Suprapubic skin (tissue), 4 donors: Measurements from ENCODE around the gene ARL4D. TPM values are rescaled to one million over a fixed set of nuclear protein-coding genes. Genes with fewer than 3 reads are reported as not detected.
"Not testable (repeated sequence)": the region's sequence is repeated elsewhere in the genome, so short reads cannot be mapped to it uniquely, and the experiment has no call there.

ENCODE experiments used
- DNase-seq, 2 donors: peaks; one replicate each; pipeline ENCODE4 v3.0.0-alpha.2; 2019; ENCODE audit warnings: low spot score in 2 of 2
- H3K27ac ChIP-seq: fragments of 200-600 bp; sonication (generic); one replicate; pipeline ENCODE4 v1.5.1; 2019
- H3K27me3 ChIP-seq: fragments of 200-600 bp; sonication (generic); one replicate; pipeline ENCODE4 v1.5.1; 2019
- H3K36me3 ChIP-seq: fragments of 200-600 bp; sonication (generic); one replicate; pipeline ENCODE4 v1.5.1; 2019
- H3K4me1 ChIP-seq: fragments of 200-600 bp; sonication (generic); one replicate; pipeline ENCODE4 v1.5.1; 2019
- H3K4me3 ChIP-seq: fragments of 200-600 bp; sonication (generic); one replicate; pipeline ENCODE4 v1.5.1; 2019; ENCODE audit warnings: mild to moderate bottlenecking
- H3K9me3 ChIP-seq: fragments of 200-600 bp; sonication (generic); one replicate; pipeline ENCODE4 v1.5.1; 2019
- EP300 ChIP-seq: sonication (generic); formaldehyde crosslinking; IDR thresholded peaks from one replicate; pipeline ENCODE4 v1.6.1; 2017; ENCODE audit warnings: antibody characterized with exemption
- POLR2A ChIP-seq, 2 donors: fragments of 450-650 bp; IDR thresholded peaks; one replicate each; pipeline ENCODE4 v1.6.1; 2017; ENCODE audit warnings: antibody characterized with exemption in 2 of 2, mild to moderate bottlenecking in 2 of 2, moderate library complexity in 2 of 2
- POLR2AphosphoS5 ChIP-seq, 3 donors: sonication (generic); formaldehyde crosslinking; IDR thresholded peaks; one replicate each; pipeline ENCODE4 v1.6.1; 2017; ENCODE audit warnings: antibody characterized with exemption in 3 of 3
- WGBS: methylation state at CpG from one replicate; pipeline ENCODE4 v1.1.5; 2018; 5-methylcytosine and 5-hydroxymethylcytosine counted together
- total RNA-seq, 4 donors: library from RNA; depleted of rRNA; stranded (reverse); fragments of >200 nt; gene quantifications; one replicate each; pipeline ENCODE4 v1.1.0, GENCODE V29; 2016
- TF ChIP-seq, protein P1 (sequence below), 2 donors: fragments of 200-600 bp in 1 of 2; fragments of 450-650 bp in 1 of 2; sonication (generic) in 1 of 2; IDR thresholded peaks; one replicate each; pipeline ENCODE4 v1.5.1; 2016 to 2019; ENCODE audit warnings: antibody characterized with exemption in 2 of 2, mild to moderate bottlenecking in 1 of 2, moderate library complexity in 1 of 2

Gene ARL4D
- total RNA-seq, 4 donors from 2014 or later: 26.7 to 50.9 (median 32.2) TPM

DNA sequence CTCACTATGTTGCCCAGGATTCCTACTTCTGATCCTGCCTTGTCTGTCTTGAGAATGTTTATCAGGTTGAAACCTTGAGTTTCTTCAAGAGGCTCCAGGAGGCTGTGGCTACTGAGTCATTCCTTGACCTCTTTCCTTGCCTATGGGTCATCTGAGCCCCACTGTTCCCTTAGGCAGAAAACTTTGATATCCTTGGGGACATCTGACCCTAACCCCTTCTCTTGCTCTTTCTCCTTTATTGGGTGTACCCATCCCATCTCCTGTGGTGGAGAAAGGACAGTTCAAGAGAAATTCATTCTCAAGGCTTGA lies 12.5 kb downstream of the ARL4D start:
- H3K27me3 ChIP-seq: no peaks in the 10 kb centered on the region
- no peaks in the 10 kb centered on the region for H3K9me3 ChIP-seq
- H3K4me1 ChIP-seq: peaks cover 34% of the 10 kb centered on the region
- TF ChIP-seq, protein P1, sequence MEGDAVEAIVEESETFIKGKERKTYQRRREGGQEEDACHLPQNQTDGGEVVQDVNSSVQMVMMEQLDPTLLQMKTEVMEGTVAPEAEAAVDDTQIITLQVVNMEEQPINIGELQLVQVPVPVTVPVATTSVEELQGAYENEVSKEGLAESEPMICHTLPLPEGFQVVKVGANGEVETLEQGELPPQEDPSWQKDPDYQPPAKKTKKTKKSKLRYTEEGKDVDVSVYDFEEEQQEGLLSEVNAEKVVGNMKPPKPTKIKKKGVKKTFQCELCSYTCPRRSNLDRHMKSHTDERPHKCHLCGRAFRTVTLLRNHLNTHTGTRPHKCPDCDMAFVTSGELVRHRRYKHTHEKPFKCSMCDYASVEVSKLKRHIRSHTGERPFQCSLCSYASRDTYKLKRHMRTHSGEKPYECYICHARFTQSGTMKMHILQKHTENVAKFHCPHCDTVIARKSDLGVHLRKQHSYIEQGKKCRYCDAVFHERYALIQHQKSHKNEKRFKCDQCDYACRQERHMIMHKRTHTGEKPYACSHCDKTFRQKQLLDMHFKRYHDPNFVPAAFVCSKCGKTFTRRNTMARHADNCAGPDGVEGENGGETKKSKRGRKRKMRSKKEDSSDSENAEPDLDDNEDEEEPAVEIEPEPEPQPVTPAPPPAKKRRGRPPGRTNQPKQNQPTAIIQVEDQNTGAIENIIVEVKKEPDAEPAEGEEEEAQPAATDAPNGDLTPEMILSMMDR (IDR thresholded peaks at IDR 0.05): no peak
- TF ChIP-seq POLR2A (IDR thresholded peaks at IDR 0.05) (no peak), POLR2AphosphoS5 (IDR thresholded peaks at IDR 0.05) (no peak), EP300 (no peak)
- no peak overlapping the region for H3K27ac ChIP-seq
- DNase-seq: no peak
- H3K36me3 ChIP-seq: no peaks in the 10 kb centered on the region
- H3K4me3 ChIP-seq: no peak overlapping the region

GRCh38 chr17:43411749-43412148 lies 13.0 kb downstream of the ARL4D start:
- Histone ChIP-seq H3K9me3 (no peaks in the 10 kb centered on the region), H3K36me3 (no peaks in the 10 kb centered on the region), H3K4me3 (no peak overlapping the region), H3K4me1 (peaks cover 38% of the 10 kb centered on the region), H3K27ac (no peak overlapping the region), H3K27me3 (no peaks in the 10 kb centered on the region)
- 49% methylated on average over 6 of the region's 6 CpGs for WGBS
- DNase-seq: no peak
- TF ChIP-seq POLR2A (IDR thresholded peaks at IDR 0.05) (no peak), POLR2AphosphoS5 (IDR thresholded peaks at IDR 0.05) (no peak), EP300 (no peak)
- TF ChIP-seq, protein P1 (IDR thresholded peaks at IDR 0.05): no peak

GRCh38 chr17:43412166-43412565 lies 13.4 kb downstream of the ARL4D start:
- no peak for DNase-seq
- H3K9me3 ChIP-seq: no peaks in the 10 kb centered on the region
- no peak overlapping the region for H3K27ac ChIP-seq
- no peak for TF ChIP-seq POLR2AphosphoS5 (IDR thresholded peaks at IDR 0.05)
- no peak for TF ChIP-seq POLR2A (IDR thresholded peaks at IDR 0.05)
- TF ChIP-seq, protein P1 (IDR thresholded peaks at IDR 0.05): no peak
- no peak for TF ChIP-seq EP300
- 94% methylated on average over 1 of the region's 1 CpG for WGBS
- peaks cover 42% of the 10 kb centered on the region for H3K4me1 ChIP-seq
- H3K36me3 ChIP-seq: no peaks in the 10 kb centered on the region
- no peaks in the 10 kb centered on the region for H3K27me3 ChIP-seq
- H3K4me3 ChIP-seq: no peak overlapping the region

- 21% methylated on average over 13 of the region's 13 CpGs for whole genome bisulfite sequencing
- peak overlapping the region; percentile 75 for H3K27ac ChIP-seq
- no peaks in the 10 kb centered on the region for H3K9me3 ChIP-seq
- DNase-seq: peak in 1 of 2 donors; percentile 84
- no peaks in the 10 kb centered on the region for H3K36me3 ChIP-seq
- no peaks in the 10 kb centered on the region for H3K27me3 ChIP-seq
- peaks cover 41% of the 10 kb centered on the region for H3K4me1 ChIP-seq
- H3K4me3 ChIP-seq: no peak overlapping the region
- TF ChIP-seq EP300: no peak
- TF ChIP-seq, protein P1 (IDR thresholded peaks at IDR 0.05): no peak
- TF ChIP-seq POLR2AphosphoS5 (IDR thresholded peaks at IDR 0.05): no peak
- TF ChIP-seq POLR2A (IDR thresholded peaks at IDR 0.05): no peak
Observed at GRCh38 chr17:43416998-43417890, 18.5 kb downstream of the ARL4D start.

DNA sequence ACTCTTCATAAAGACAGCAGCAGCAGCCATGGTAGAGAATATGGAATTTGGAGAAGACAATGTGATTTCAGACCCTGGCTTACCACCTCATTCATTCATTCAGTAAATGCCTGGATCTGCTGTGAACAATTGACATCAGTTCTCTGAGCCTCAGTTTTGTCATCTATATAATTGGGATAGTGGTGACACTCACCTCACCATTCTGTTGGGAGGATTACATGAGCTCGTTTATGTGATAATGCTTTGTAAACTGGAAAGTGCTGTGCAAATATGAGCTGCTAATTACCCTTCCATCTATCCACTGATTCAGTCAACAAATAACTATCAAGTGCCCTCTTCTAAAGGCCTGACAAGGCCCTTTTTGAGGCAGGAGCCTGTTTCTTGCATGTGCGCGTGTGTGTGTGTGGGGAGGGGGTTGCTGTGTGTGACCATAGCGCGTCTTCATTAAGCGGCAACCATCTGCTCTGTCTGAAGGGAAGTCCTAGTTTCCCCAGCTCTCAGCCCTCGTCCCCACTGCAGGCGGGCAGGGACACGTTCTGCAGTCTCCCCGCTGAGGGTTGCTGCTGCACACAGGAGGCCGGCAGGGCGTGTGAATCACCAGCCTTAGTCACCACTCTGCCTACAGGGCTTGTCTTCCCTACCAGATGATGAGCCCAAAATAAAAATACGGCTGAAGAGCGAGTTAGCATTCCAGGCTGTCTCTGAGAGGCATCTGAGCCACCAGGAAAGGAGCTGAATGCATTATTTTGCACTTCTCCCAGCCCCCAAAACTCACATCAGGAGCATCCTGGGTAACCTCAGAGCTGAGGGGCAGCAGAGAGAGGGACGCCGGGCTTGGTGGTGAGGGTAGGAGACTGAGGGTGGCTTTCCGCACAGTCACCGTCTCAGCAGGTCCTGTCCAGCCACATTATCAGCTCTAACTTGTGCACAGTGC lies 19.9 kb downstream of the ARL4D start:
- Histone ChIP-seq H3K4me1 (peaks cover 41% of the 10 kb centered on the region), H3K4me3 (peak overlapping the region; percentile 15), H3K36me3 (no peaks in the 10 kb centered on the region), H3K27ac (peak overlapping the region; percentile 75), H3K27me3 (no peaks in the 10 kb centered on the region), H3K9me3 (no peaks in the 10 kb centered on the region)
- peak in 1 of 2 donors; percentile 79 for DNase-seq
- TF ChIP-seq POLR2AphosphoS5 (IDR thresholded peaks at IDR 0.05) (no peak), POLR2A (IDR thresholded peaks at IDR 0.05) (no peak)
- TF ChIP-seq, protein P1 (IDR thresholded peaks at IDR 0.05): no peak
- WGBS: 39% methylated on average over 16 of the region's 18 CpGs

GRCh38 chr17:43419375-43419882 lies 20.6 kb downstream of the ARL4D start:
- not testable (repeated sequence) for H3K9me3 ChIP-seq, DNase-seq, H3K27me3 ChIP-seq, H3K36me3 ChIP-seq
- Histone ChIP-seq H3K4me3 (peak overlapping the region; percentile 15), H3K4me1 (peaks cover 41% of the 10 kb centered on the region), H3K27ac (peak overlapping the region; percentile 75)
- WGBS: 69% methylated on average over 17 of the region's 17 CpGs
